Large intestine (tissue), 3 donors: ENCODE results near the gene CYYR1. TPM values are rescaled to one million over a fixed set of nuclear protein-coding genes. Genes with fewer than 3 reads are reported as not detected.

Experiments
- DNase-seq, 2 donors: peaks; one replicate each; pipeline versions ENCODE4 v3.0.0 to v3.0.0-alpha.2; 2013
- H3K27ac ChIP-seq: one replicate; pipeline ENCODE4 v1.5.1; 2013; ENCODE audit warnings: low read length
- H3K27me3 ChIP-seq: 2 replicates; pipeline ENCODE4 v1.6.1; 2013; ENCODE audit warnings: low read length; ENCODE audit not compliant: control insufficient read depth, insufficient read depth
- H3K36me3 ChIP-seq: 2 replicates; pipeline ENCODE4 v1.6.1; 2013; ENCODE audit warnings: low read length; ENCODE audit not compliant: control insufficient read depth, insufficient read depth
- H3K4me1 ChIP-seq: one replicate; pipeline ENCODE4 v1.6.1; 2013; ENCODE audit warnings: low read length; ENCODE audit not compliant: control insufficient read depth, insufficient read depth
- H3K4me3 ChIP-seq: one replicate; pipeline ENCODE4 v1.5.1; 2013; ENCODE audit warnings: low read length
- H3K9me3 ChIP-seq: one replicate; pipeline ENCODE4 v1.6.1; 2013; ENCODE audit warnings: mild to moderate bottlenecking, low read depth, low read length, moderate library complexity; ENCODE audit not compliant: control insufficient read depth
- WGBS: methylation state at CpG from one replicate; pipeline ENCODE4 v1.1.5; 2013; ENCODE audit warnings: low lambda C conversion rate; ENCODE audit not compliant: insufficient coverage; 5-methylcytosine and 5-hydroxymethylcytosine counted together
- polyA plus RNA-seq: library from polyadenylated mRNA; unstranded; fragments of 120-200 nt; gene quantifications from one replicate; pipeline ENCODE4 v1.2.1, GENCODE V29; 2013

CYYR1 gene
- polyA plus RNA-seq, 1 donor, result 6.4 TPM

- Histone ChIP-seq H3K27me3 (no peaks in the 10 kb centered on the region), H3K9me3 (no peaks in the 10 kb centered on the region), H3K4me3 (no peak overlapping the region), H3K36me3 (no peaks in the 10 kb centered on the region), H3K4me1 (no peaks in the 10 kb centered on the region), H3K27ac (no peak overlapping the region)
- no peak for DNase-seq
Measured at GRCh38 chr21:26528882-26529281, 44.2 kb downstream of the CYYR1 start.

GRCh38 chr21:26522704-26523103, 50.4 kb downstream of the CYYR1 start:
- no peak for DNase-seq
- no peaks in the 10 kb centered on the region for H3K36me3 ChIP-seq
- H3K4me1 ChIP-seq, result no peaks in the 10 kb centered on the region
- 83% methylated on average over 6 of the region's 7 CpGs for WGBS
- H3K27me3 ChIP-seq, result no peaks in the 10 kb centered on the region
- H3K4me3 ChIP-seq, result no peak overlapping the region
- peaks cover 3% of the 10 kb centered on the region for H3K9me3 ChIP-seq
- H3K27ac ChIP-seq, result no peak overlapping the region

DNA sequence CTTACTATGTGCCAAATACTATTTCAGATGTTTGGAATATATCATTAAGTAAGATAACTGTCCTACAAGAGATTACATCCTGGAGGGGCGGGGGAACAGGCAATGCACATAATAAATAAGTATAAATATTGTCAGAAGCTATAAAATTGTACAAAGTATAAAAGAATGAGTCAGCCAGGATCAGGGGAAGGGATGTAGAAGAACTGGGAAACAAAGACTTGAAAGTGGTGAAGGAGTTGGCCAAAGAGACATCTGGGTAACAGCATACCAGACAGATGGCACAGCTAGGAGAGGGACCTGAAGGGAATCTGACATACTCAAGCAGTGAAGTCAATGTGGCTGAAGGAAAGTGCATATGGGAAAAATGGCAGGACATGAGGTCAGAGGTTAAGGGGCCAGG, 53.9 kb downstream of the CYYR1 start:
- WGBS, result 100% methylated on average over 1 of the region's 1 CpG
- no peak overlapping the region for H3K4me3 ChIP-seq
- no peak overlapping the region for H3K27ac ChIP-seq
- peaks cover 7% of the 10 kb centered on the region for H3K9me3 ChIP-seq
- no peaks in the 10 kb centered on the region for H3K27me3 ChIP-seq
- DNase-seq, result no peak
- no peaks in the 10 kb centered on the region for H3K36me3 ChIP-seq
- no peaks in the 10 kb centered on the region for H3K4me1 ChIP-seq

GRCh38 chr21:26515257-26515656, 57.8 kb downstream of the CYYR1 start:
- DNase-seq, result no peak
- Histone ChIP-seq H3K27me3 (no peaks in the 10 kb centered on the region), H3K4me3 (no peak overlapping the region), H3K27ac (no peak overlapping the region), H3K4me1 (no peaks in the 10 kb centered on the region), H3K9me3 (peaks cover 7% of the 10 kb centered on the region), H3K36me3 (no peaks in the 10 kb centered on the region)
- WGBS, result 29% methylated on average over 1 of the region's 3 CpGs

DNA sequence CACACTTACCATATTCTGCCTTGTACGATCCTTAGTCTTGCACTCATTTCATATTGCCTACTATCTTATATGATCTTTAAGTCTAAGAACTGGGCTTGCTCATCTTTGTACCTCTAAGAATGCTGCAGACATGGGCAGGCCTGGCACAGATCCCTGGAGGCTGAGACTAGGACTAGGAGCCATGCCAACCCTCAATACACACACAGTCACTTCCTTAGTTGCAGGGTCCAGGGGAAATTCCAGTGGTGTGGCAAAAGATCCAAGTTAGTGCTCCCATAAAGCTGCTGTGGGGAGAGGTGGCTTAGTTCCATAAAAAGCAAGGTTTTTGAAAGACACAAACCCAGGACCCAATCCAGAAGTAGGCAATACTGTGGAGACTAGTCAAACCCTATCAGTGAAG, 59.9 kb downstream of the CYYR1 start:
- no CpG with 5 or more reads among the region's 1 CpG for WGBS
- Histone ChIP-seq H3K4me1 (no peaks in the 10 kb centered on the region), H3K36me3 (no peaks in the 10 kb centered on the region), H3K27ac (no peak overlapping the region), H3K9me3 (peaks cover 4% of the 10 kb centered on the region), H3K27me3 (no peaks in the 10 kb centered on the region), H3K4me3 (no peak overlapping the region)
- DNase-seq, result no peak

- 73% methylated on average over 4 of the region's 5 CpGs for WGBS
- Histone ChIP-seq H3K27ac (no peak overlapping the region), H3K36me3 (no peaks in the 10 kb centered on the region), H3K27me3 (no peaks in the 10 kb centered on the region), H3K4me1 (no peaks in the 10 kb centered on the region), H3K9me3 (peaks cover 3% of the 10 kb centered on the region), H3K4me3 (no peak overlapping the region)
- DNase-seq, result no peak
Measured at GRCh38 chr21:26512664-26513063, 60.4 kb downstream of the CYYR1 start.

DNA sequence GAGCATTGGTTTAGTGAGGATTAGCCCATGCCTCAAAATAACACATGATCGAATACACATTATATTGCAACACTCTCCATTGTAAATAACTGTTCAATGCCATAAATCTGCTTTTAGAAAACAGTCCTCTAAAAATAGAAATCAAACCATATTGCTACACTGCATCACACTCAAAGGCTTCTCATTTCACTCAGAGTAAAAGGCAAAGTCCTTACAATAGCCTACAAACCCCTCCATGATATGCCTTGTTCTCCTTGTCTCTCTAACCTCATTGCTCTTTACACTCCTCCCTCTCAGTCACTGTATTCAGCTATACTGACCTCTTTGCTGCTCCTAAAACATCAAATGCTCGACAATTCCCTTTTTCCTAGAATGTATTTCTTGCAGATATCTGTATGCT, 64.2 kb downstream of the CYYR1 start:
- H3K9me3 ChIP-seq, result no peaks in the 10 kb centered on the region
- no peaks in the 10 kb centered on the region for H3K36me3 ChIP-seq
- DNase-seq, result no peak
- H3K27ac ChIP-seq, result no peak overlapping the region
- no peaks in the 10 kb centered on the region for H3K27me3 ChIP-seq
- no peak overlapping the region for H3K4me3 ChIP-seq
- H3K4me1 ChIP-seq, result no peaks in the 10 kb centered on the region
- 100% methylated on average over 1 of the region's 2 CpGs for WGBS

DNA sequence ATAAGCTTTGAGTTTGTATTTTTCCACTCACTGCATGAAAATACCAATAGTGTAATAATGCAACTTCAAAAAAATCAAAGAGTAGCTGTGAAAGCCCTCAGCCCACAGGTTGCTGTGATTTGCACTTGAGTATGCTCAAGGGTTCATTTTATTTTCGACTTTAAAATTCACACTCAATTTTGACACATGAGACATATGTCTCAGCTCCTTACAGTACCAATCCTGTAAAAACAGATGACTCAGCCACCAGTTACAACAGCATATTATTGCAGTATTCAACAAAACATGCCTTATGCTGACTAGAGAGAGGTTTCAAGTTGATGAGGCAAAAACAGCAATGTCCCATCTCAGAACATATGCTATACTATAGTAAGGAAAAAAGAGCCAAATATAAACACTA, 66.1 kb downstream of the CYYR1 start:
- no CpG with 5 or more reads among the region's 1 CpG for WGBS
- Histone ChIP-seq H3K27me3 (no peaks in the 10 kb centered on the region), H3K9me3 (no peaks in the 10 kb centered on the region), H3K36me3 (no peaks in the 10 kb centered on the region), H3K4me1 (no peaks in the 10 kb centered on the region), H3K4me3 (no peak overlapping the region), H3K27ac (no peak overlapping the region)
- no peak for DNase-seq

- no peak for DNase-seq
- H3K4me3 ChIP-seq, result no peak overlapping the region
- no peak overlapping the region for H3K27ac ChIP-seq
- H3K27me3 ChIP-seq, result no peaks in the 10 kb centered on the region
- H3K9me3 ChIP-seq, result no peaks in the 10 kb centered on the region
- no peaks in the 10 kb centered on the region for H3K36me3 ChIP-seq
- H3K4me1 ChIP-seq, result no peaks in the 10 kb centered on the region
- WGBS, result no CpG with 5 or more reads among the region's 1 CpG
Measured at GRCh38 chr21:26505211-26505610, 67.9 kb downstream of the CYYR1 start.

DNA sequence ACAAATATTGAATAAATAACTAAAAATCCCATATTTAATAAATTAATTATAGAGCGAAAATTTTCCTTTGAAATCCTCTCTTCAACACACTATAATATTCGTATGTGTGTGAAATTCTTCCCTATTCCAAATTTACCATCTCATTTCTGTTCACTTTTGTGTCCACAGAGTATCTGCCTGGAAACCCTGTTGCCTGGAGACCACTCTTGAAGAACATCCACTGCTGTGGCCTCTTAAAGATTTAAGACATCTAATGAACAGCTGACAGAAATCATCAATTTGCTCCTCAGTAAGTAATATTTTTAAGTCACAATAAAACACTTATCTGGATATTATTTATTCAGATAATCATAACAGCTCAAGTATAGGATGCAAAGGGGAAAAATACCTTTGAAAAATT, 69.7 kb downstream of the CYYR1 start:
- Histone ChIP-seq H3K36me3 (no peaks in the 10 kb centered on the region), H3K9me3 (no peaks in the 10 kb centered on the region), H3K4me3 (no peak overlapping the region), H3K27ac (no peak overlapping the region), H3K27me3 (no peaks in the 10 kb centered on the region), H3K4me1 (no peaks in the 10 kb centered on the region)
- 50% methylated on average over 2 of the region's 2 CpGs for WGBS
- no peak for DNase-seq

- no peak for DNase-seq
- H3K4me1 ChIP-seq, result no peaks in the 10 kb centered on the region
- no peak overlapping the region for H3K4me3 ChIP-seq
- WGBS, result 83% methylated on average over 1 of the region's 3 CpGs
- H3K9me3 ChIP-seq, result no peaks in the 10 kb centered on the region
- no peaks in the 10 kb centered on the region for H3K27me3 ChIP-seq
- H3K27ac ChIP-seq, result no peak overlapping the region
- H3K36me3 ChIP-seq, result no peaks in the 10 kb centered on the region
Measured at GRCh38 chr21:26501495-26502021, 71.5 kb downstream of the CYYR1 start.
